ENCODE measurements around the gene COG8. TPM values are rescaled to one million over a fixed set of nuclear protein-coding genes. Genes with fewer than 3 reads are reported as not detected.

Gene COG8
- total RNA-seq, 1 experiment from 2014 or later = 41.9 TPM

- DNase-seq = no peak
- POLR2A ChIA-PET (ENCODE audit: unreplicated experiment) = interaction anchor here (0.6 kb wide), 1 partner anchor 127 kb away, joined by 3 read pairs; no protein-coding TSS in a partner anchor
- H3K79me2 ChIP-seq (ENCODE audit: low read depth) = no peaks in the 10 kb centered on the region
- H3K27me3 ChIP-seq (ENCODE audit: insufficient read depth, low read depth) = no peaks in the 10 kb centered on the region
- H3K27ac ChIP-seq = no peak overlapping the region
- H2AFZ ChIP-seq = no peak overlapping the region
- H3K9me2 ChIP-seq (ENCODE audit: insufficient read depth) = no peaks in the 10 kb centered on the region
- H3K36me3 ChIP-seq (ENCODE audit: low read depth) = 0 out of 2 replicates have a peak, but pooled peaks cover 3% of the 10 kb centered on the region
- TF ChIP-seq EZH2 (IDR thresholded peaks at IDR 0.05; ENCODE audit: low read depth) (no peak), CTCF (conservative IDR thresholded peaks at IDR 0.05) (no peak)
- H4K20me1 ChIP-seq (ENCODE audit: insufficient read depth) = no peaks in the 10 kb centered on the region
- no TSS peak for BruUV-seq (replicated peaks)
- H3K4me3 ChIP-seq = no peak overlapping the region
- peaks cover 8% of the 10 kb centered on the region; the same call in 1 of the 2 replicates for H3F3A ChIP-seq (ENCODE audit: insufficient read depth, low read depth)
- no peak overlapping the region for H3K4me2 ChIP-seq
- CTCF ChIA-PET = no interaction called here
- H3K9me3 ChIP-seq (ENCODE audit: insufficient read depth, low read depth) = no peaks in the 10 kb centered on the region
- H3K4me1 ChIP-seq (replicated peaks; ENCODE audit: insufficient read depth) = no peaks in the 10 kb centered on the region
- intact Hi-C loops (cut with micrococcal nuclease; ENCODE audit: unreplicated experiment) = no loop called here
Observed at GRCh38 chr16:69277413-69277812, 62.0 kb downstream of the COG8 start.

Other genes starting within 250 kb of the COG8 start
- gene HAS3, start 233.9 kb downstream of the COG8 start, total RNA-seq (2021) = 2.5 and 2.7 TPM in 2 replicates
- 126 and 161 TPM in 2 replicates for gene CHTF8, start 207.0 kb downstream of the COG8 start, total RNA-seq (2021)
- 42.1 and 45.9 TPM in 2 replicates for gene UTP4, start 206.9 kb downstream of the COG8 start, total RNA-seq (2021)
- 30.3 and 33.8 TPM in 2 replicates for gene SNTB2, start 152.4 kb downstream of the COG8 start, total RNA-seq (2021)
- 25.4 and 26.7 TPM in 2 replicates for gene VPS4A, start 28.2 kb downstream of the COG8 start, total RNA-seq (2021)
- gene PDF, start 9.0 kb downstream of the COG8 start, total RNA-seq (2021) = 16.7 and 20.3 TPM in 2 replicates
- 23.6 and 29.5 TPM in 2 replicates for gene NIP7, start 208 bp upstream of the COG8 start, total RNA-seq (2021)
- 0.59 TPM in 1 of 2 replicates, not detected in the other for gene TMED6, start 12.2 kb upstream of the COG8 start, total RNA-seq (2021)
- 20.1 and 27.9 TPM in 2 replicates for gene TERF2, start 46.4 kb upstream of the COG8 start, total RNA-seq (2021)
- gene CYB5B, start 85.1 kb upstream of the COG8 start, total RNA-seq (2021) = 29.3 and 29.8 TPM in 2 replicates
- gene NFAT5, start 226.4 kb upstream of the COG8 start, total RNA-seq (2021) = 33.0 and 38.2 TPM in 2 replicates